CD4-positive, alpha-beta T cell treated with Interleukin-15 for 1 hour (primary cell): ENCODE results near the gene C1QTNF8.
"Not testable (repeated sequence)": the region's sequence is repeated elsewhere in the genome, so short reads cannot be mapped to it uniquely, and the experiment has no call there.

Source experiments
- DNase-seq: peaks from one replicate; pipeline ENCODE4 v3.0.0-alpha.2; 2020

The C1QTNF8 gene

DNA sequence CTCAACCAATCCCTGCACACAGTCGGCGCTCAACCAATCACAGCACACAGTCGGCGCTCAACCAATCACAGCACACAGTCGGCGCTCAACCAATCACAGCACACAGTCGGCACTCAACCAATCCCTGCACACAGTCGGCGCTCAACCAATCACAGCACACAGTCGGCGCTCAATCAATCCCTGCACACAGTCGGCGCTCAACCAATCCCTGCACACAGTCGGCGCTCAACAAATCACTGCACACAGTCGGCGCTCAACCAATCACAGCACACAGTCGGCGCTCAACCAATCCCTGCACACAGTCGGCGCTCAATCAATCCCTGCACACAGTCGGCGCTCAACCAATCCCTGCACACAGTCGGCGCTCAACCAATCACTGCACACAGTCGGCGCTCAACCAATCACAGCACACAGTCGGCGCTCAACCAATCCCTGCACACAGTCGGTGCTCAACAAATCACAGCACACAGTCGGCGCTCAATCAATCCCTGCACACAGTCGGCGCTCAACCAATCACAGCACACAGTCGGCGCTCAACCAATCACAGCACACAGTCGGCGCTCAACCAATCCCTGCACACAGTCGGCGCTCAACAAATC is 3.3 kb downstream of the C1QTNF8 start:
- not testable (repeated sequence) for DNase-seq

DNA sequence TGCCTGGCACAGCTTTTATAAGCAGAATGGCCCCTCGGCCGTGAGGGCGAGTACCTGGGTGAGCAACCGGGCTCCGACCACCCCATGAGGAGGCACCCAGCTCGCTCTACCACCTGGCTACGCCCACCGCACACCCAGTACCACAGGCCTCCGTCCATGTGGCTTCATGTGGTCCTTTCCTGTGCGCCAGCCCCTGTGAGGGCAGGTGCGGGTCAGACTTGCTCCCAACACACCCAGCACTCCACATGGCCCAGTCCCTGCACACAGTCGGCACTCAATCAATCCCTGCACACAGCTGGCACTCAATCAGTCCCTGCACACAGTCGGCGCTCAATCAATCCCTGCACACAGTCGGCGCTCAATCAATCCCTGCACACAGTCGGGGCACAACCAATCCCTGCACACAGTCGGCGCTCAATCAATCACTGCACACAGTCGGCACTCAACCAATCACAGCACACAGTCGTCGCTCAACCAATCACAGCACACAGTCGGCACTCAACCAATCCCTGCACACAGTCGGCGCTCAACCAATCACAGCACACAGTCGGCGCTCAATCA is 4.0 kb downstream of the C1QTNF8 start:
- DNase-seq, result no peak

- DNase-seq, result no peak
Measured at GRCh38 chr16:1090620-1091587, 5.1 kb downstream of the C1QTNF8 start.

DNA sequence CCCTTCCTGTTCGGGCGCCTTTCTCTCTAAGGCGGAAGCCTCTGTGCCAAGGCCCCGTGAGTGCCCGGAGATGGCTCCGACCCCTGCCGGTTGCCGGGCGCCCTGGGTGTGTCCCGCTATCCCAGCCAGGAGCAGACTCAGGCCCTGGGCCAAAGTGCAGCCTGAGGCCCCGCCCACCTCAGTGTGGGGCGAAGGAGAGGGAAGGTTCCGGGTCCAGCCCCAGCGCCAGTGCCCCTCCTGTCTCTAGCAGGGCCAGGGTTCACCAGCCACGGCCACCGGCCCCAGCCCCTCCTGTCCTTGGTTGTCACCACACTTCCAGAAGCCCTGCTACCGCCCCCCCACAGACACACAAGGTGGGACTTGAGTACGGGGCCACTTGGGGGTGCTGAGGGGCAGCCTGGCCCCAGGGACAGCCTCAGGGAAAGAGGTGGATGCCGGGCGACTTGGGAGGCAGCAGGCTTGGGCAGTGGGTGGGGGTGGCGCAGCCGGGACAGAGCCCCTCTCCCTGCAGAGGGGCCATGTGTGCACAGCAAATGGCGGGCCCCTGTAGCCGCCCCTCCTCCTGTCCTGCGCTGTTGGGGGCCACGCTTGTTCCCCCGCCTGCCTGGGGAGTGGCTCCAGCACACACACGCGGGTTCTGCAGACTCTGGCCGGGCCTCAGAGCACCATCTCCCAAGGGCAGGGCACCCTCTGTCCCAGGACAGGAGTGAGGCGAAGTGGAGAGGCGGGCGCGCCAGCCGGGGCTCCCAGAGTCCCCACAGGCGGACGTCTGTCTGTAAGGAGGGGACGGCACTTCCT is 6.0 kb downstream of the C1QTNF8 start:
- DNase-seq, result no peak

- no peak for DNase-seq
Measured at GRCh38 chr16:1089439-1089821, 6.6 kb downstream of the C1QTNF8 start.

DNA sequence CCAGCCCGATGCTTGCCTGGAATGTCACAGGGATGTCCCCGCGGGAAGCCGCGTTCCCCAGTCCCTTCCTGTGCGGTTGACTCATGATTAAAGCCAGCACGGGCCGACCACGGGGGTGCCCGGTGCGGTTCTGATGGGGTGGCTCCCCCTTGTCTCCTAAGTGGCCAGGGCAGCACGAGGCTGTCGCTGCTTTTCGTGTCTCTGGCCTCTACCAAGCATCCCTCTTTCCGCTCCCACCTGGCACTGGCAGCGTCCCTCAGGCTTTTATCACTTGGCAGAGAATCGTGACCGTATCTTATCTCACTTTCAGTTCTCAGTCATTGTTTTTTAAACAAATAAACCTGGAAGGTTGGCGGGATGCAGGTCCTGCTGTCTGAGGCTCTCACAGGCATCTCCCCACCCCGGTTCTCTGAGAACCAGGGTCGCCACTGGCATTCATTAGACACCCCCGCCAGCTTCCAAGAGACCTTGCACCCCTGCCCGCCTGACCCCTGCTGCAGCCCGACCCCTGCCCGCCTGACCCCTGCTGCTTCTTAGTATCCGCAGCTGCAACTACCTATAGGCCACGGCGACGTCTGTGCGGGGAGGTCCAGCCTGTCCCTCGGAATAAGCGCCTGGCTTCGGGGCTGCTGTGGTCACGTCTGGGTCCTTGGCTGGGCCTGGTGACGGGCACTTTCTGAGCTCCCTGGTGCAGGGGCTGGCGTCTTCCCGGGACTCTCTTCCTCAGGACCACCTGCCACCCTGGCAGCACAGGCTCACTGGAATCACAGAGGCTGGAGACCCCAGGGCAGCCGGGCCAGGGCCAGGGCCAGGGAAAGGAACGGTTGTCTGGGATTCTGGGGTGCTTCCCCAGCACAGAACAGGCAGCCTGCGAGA is 7.5 kb downstream of the C1QTNF8 start:
- no peak for DNase-seq

DNA sequence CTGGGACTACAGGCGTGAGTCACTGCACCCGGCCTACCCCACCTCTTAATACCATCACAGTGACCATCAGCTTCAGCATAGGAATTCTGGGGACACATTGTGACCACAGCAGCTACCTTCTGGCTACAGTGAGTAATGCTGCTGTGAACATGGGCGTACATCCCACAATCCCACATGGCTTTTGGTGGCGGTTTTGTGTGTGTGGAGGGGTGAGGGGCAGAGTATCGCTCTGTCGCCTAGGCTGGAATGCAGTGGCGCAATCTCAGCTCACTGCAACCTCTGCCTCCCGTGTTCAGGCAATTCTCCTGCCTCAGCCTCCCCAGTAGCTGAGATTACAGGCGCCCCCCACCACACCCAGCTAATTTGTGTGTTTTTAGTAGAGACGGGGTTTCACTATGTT is 9.6 kb downstream of the C1QTNF8 start:
- not testable (repeated sequence) for DNase-seq

- no peak for DNase-seq
Measured at GRCh38 chr16:1084971-1085370, 11.1 kb downstream of the C1QTNF8 start.

GRCh38 chr16:1082952-1083675 is 12.9 kb downstream of the C1QTNF8 start:
- DNase-seq, result no peak

DNA sequence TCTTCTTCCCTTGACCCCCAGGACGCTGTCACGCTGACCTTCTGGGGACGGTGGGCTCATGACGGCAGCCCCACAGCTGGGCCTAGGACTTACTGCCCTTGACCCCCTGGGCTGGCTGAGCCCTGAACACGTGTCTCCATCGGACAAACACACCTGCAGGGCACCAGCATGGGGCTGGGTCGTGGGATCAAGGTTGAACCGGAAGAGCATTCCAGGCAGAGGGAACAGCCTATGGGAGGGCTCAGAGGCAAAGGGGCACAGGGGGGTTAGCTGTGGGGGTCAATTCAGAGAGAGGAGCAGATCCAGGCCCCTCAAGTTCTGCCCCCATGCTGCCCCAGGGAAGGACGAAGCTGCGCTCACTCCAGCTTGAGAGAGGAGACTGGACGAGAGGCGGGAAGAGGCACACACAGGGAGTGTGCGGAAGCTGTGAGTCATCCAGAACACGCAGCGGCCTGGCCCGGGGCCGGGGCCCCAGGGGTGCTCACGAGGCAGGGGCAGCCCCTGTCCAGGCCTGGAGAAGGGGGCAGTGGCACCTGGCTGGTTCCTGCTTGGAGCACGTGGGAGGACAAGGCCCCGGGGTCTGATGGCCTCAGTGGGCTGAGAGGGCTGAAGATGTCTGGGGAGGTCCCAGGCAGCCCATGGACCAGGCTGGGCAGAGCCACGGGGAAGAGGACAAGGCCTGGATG is 13.6 kb downstream of the C1QTNF8 start:
- DNase-seq, result no peak

GRCh38 chr16:1081734-1082265 is 14.2 kb downstream of the C1QTNF8 start:
- DNase-seq, result no peak

DNA sequence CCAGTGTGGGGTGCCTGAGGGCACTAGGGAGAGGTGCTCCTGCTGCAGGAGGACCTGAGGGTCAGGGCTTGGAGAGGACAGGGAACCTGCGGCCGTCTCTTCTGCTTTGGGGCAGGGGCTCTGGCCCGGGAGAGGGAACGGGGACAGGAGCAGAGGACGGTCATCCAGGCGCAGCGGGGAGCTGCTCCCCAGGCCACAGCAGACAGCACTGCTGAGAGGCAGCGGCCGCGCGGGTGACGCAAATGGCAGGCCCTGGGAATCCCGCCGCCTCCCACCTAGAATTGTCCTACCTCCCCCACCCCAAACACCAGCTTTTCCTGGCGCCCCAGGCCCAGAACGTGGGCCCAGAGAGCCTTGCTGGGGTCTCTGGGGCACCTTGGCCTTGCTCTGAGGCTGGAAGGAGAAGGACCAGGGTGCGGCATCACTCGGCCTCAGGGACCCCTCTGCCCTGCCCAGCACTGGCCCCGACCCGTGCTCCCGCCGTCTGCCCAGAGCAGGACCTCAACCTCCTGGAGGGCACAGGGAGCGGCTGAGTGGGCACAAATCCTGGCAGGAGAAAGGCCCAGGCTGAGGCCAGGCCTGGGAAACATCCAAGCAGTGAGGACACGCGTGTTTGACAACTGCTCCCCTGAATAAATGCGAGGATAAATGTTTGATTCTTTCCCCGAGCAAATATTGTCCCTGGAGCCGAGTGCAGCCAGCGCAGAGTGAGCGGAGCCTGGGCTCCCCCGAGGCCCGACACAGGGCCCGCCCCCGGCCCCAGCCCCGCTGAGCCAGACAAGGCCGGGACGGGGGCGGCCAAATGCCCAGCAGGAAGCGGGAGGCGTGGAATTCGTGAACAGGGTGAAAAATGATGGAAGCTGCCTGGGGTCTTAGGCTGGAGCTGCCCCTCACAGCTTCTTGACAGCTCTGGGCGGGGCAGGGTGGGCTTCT is 15.0 kb downstream of the C1QTNF8 start:
- DNase-seq, result no peak

GRCh38 chr16:1079786-1080525 is 16.1 kb downstream of the C1QTNF8 start:
- DNase-seq, result no peak

- DNase-seq, result no peak
Measured at GRCh38 chr16:1079341-1079740, 16.7 kb downstream of the C1QTNF8 start.

- no peak for DNase-seq
Measured at GRCh38 chr16:1078579-1079021, 17.4 kb downstream of the C1QTNF8 start.

GRCh38 chr16:1077877-1078578 is 18.0 kb downstream of the C1QTNF8 start:
- no peak for DNase-seq

DNA sequence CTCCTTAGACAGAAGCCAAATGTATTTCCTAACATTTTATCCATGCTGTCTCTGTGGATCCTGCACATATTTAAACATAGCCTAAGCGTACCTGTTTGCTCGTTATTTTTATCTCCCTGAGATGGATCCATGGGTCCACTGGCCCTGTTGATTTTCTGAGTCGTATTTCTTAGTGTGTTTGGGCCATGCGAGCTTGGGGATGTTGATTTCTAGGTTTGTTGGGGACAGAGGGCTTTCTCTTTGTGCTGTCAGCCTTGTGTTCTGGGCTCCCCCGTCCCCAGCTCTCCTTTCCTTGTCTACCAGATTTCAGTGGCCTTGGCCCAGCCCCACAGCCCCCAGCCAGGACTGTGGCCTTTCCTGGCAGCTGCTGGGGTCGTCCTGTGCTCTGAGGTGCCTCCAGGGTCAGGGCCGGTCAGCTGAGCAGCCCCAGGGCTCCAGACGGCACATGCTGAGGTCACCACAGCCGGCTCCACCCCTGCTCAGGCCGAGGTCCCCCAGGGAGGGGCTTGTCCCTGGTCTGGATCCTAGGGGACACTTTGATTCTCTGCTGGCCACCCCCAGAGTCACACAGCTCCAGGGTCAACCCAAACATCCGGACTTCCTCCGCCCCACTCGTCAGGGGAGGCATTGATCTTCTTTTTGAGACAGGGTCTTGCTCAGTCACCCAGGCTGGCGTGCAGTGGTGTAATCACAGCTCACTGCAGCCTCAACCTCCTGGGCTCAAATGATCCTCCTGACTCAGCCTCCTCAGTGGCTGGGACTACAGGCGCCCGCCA is 19.1 kb downstream of the C1QTNF8 start:
- no peak for DNase-seq
